ENCODE results near the gene ZNF549. TPM values are rescaled to one million over a fixed set of nuclear protein-coding genes. Genes with fewer than 3 reads are reported as not detected.

ZNF549 gene
- total RNA-seq, 1 donor: 5.3 TPM

DNA sequence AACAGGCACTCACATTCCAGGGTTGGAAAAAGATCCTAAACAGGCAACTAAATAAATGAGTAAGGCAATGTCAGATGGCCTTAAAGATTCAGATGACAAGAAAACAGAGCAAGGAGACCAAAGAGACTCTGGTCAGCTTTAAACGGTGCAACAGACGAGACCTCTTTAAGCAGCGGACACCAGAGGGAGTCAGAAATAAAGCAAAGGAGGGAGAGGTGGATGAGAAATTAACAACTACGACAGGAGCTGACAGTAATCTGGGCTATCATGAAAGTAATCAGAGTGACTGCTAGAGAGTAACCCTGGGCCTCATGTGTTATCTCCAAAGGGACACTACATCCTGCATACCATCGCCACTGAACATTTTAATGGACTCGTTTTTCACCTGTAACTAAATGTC lies 31.4 kb downstream of the ZNF549 start:
- TF ChIP-seq CTCF (IDR thresholded peaks at IDR 0.05; ENCODE audit: insufficient read depth, low read length): peak; percentile 28
- peak overlapping the region; percentile 95 for H3K4me3 ChIP-seq (ENCODE audit: low read depth, low read length)
- DNase-seq (ENCODE audit: low read depth): peak; percentile 35

DNA sequence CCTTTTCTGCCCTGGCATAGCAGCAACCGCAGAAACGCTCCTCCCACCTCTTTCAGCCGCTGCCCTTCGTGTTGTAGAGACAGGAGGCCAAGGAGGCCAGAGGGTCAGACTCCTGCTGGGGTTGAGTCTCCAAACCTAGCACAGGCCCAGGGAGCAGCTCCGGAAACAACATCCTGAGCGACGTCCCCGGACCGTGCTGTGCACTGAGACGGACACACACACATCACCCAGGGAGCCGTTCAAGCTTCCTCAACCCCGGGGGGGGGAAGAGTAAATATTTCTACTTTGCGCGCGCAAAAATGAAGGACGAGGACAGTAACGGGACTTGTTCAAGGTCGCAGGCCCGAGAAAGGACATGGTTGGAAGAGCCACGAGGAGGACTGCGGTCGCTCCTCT lies 31.9 kb downstream of the ZNF549 start:
- DNase-seq (ENCODE audit: low read depth): peak; percentile 18
- no peak for TF ChIP-seq CTCF (IDR thresholded peaks at IDR 0.05; ENCODE audit: insufficient read depth, low read length)
- peak overlapping the region; percentile 95 for H3K4me3 ChIP-seq (ENCODE audit: low read depth, low read length)

GRCh38 chr19:57559404-57560025 lies 32.4 kb downstream of the ZNF549 start, which contains the start of gene ZNF550:
ZNF550 (minus strand) TSS chr19:57559863; CDS start chr19:57559682, 181 bp downstream.
- H3K4me3 ChIP-seq (ENCODE audit: low read depth, low read length): peak within 1 kb of the TSS; percentile 95
- peak; percentile 84 for DNase-seq (ENCODE audit: low read depth)
- TF ChIP-seq CTCF (IDR thresholded peaks at IDR 0.05; ENCODE audit: insufficient read depth, low read length): no peak

DNA sequence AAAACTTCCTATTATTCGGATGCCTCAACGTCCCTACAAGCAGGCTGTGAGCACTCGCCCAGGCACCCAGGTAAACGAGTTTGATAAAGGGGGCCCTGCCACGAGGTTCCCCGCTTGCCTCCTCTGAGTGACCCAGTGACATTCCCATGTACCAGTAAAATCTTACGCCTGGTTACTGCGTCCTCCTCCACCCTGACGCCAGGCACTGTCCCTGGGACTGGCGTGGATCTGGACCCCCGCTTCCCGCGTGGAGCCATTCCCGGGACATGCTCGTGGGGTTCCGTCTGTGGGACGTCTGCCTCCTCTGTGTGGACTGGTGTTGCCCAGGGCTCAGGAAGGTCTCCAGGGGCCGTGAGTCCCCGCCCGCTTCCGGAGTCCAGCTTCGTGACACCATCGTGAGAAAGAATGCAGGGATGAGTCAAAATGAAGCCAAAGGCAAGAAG lies 32.9 kb downstream of the ZNF549 start:
- peak overlapping the region; percentile 95 for H3K4me3 ChIP-seq (ENCODE audit: low read depth, low read length)
- peak; percentile 27 for DNase-seq (ENCODE audit: low read depth)
- TF ChIP-seq CTCF (IDR thresholded peaks at IDR 0.05; ENCODE audit: insufficient read depth, low read length): no peak

DNA sequence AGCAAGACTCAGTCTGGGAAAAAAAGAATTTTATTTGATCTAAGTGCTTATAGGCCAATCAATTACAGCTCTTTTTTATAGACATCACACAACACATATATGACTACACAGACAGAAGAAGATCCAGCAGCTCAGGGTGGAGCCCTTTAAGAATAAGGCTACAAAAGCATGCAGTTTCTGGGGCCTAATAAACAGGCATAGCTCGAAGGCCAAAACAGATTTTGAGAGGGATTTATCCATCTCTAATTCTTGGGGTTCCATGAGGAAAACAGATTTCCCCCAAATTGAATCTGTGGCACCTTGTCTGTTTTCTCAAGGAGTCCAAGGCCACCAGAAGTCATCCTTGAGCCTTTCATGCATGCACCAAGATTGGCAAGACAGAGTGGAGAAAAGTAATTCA lies 36.4 kb downstream of the ZNF549 start:
- H3K4me3 ChIP-seq (ENCODE audit: low read depth, low read length): no peak overlapping the region
- no peak for DNase-seq (ENCODE audit: low read depth)
- TF ChIP-seq CTCF (IDR thresholded peaks at IDR 0.05; ENCODE audit: insufficient read depth, low read length): no peak

DNA sequence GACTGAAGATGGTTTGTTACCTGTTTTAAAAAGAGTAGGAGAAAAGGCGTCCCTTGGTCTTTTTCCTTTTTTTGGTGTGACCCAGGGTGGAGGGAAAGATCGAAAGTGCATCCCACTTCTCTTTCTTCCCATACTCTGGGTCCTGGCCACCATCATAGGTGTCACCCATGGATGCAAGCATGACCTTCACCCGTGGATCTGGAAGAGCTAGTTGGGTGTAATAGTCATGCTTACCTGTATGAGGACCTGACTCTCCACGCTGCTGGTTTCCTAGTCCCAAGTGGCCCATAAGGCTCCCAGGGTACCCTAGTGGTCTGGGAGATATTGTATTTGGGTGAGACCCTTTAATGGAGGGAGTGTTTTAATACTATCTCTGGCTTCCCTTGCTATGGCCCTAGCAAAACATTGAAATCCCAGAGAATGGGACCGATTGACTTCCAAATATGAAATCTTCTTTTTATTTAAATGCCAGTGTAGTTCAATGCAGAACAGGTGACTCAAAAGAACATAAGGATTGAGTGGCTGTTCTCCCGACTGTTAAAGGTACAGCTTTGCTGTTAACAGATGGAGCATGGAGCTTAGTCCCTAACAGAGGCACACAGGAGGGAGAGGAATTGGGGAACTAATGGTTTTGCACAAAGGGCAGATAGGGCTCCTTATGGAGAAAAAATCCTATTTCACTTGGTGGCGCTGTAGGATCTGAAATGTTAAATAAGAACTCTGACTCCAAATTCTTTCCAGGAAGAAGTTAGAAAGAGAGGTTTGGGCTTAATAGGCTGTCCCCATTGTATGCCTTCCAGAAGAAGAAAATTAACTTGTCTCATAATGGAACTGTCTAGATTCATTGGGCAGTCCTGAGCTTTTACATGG lies 39.5 kb downstream of the ZNF549 start:
- H3K4me3 ChIP-seq (ENCODE audit: low read depth, low read length): no peak overlapping the region
- no peak for TF ChIP-seq CTCF (IDR thresholded peaks at IDR 0.05; ENCODE audit: insufficient read depth, low read length)
- peak; percentile 38 for DNase-seq (ENCODE audit: low read depth)

Data from fibroblast of the aortic adventitia (primary cell).